Naive thymus-derived CD4-positive, alpha-beta T cell (primary cell): ENCODE results near the gene ITSN1. TPM values are rescaled to one million over a fixed set of nuclear protein-coding genes. Genes with fewer than 3 reads are reported as not detected.

Experiments used
- ATAC-seq: fragments of 150-1000 bp; cut with Tn5 transposase; 2 replicates; pipeline ENCODE4 v1.10.0; 2021; ENCODE audit warnings: mild to moderate bottlenecking, moderate library complexity
- CTCF ChIA-PET: fragments of 350-600 bp; sonication (Branson Sonifier 250); formaldehyde crosslinking; loops from one replicate; lab custom pipeline; 2021; ENCODE audit warnings: antibody characterized with exemption; lab: Charles Lee
- POLR2A ChIA-PET: fragments of 350-600 bp; sonication (Branson Sonifier 250); formaldehyde crosslinking; loops from one replicate; lab custom pipeline; 2021; ENCODE audit warnings: antibody characterized with exemption, inconsistent platforms; lab: Charles Lee
- DNase-seq, 9 donors: peaks; one replicate each; pipeline versions ENCODE4 v3.0.0 to v3.0.0-alpha.2; 2020 to 2022; ENCODE audit warnings: mixed read lengths in 1 of 9
- H3K27ac ChIP-seq: one replicate; pipeline ENCODE4 v1.7.0; 2013; ENCODE audit warnings: mild to moderate bottlenecking, low read depth, low read length, moderate library complexity
- H3K27me3 ChIP-seq, 2 donors: one replicate each; pipeline ENCODE4 v1.7.0; 2013; ENCODE audit warnings: low read length in 2 of 2, mild to moderate bottlenecking in 2 of 2, moderate library complexity in 2 of 2; ENCODE audit not compliant: control insufficient read depth in 2 of 2, insufficient read depth in 2 of 2
- H3K36me3 ChIP-seq, 3 experiments: 1 replicate in 2 of 3; 2 replicates in 1 of 3; pipeline ENCODE4 v1.7.0; 2013; ENCODE audit warnings: low read length in 3 of 3, mild to moderate bottlenecking in 3 of 3, moderate library complexity in 1 of 3; ENCODE audit not compliant: insufficient read depth in 3 of 3, control insufficient read depth in 2 of 3
- H3K4me1 ChIP-seq, 2 donors: one replicate each; pipeline ENCODE4 v1.7.0; 2013; ENCODE audit warnings: low read length in 2 of 2, mild to moderate bottlenecking in 2 of 2, moderate library complexity in 1 of 2; ENCODE audit not compliant: control insufficient read depth in 2 of 2, insufficient read depth in 2 of 2
- H3K4me3 ChIP-seq: 2 replicates; pipeline ENCODE4 v1.7.0; 2013; ENCODE audit warnings: mild to moderate bottlenecking, low read length
- H3K9me3 ChIP-seq, 3 experiments: 1 replicate in 2 of 3; 2 replicates in 1 of 3; pipeline ENCODE4 v1.7.0; 2013; ENCODE audit warnings: low read length in 3 of 3; ENCODE audit not compliant: control insufficient read depth in 2 of 3
- H3K27ac Mint-ChIP-seq, 9 donors: one replicate each; pipeline ENCODE4 v1.8.0; 2020 to 2022; ENCODE audit warnings: mixed read lengths in 9 of 9, mild to moderate bottlenecking in 8 of 9, moderate library complexity in 5 of 9, inconsistent platforms in 2 of 9
- H3K27me3 Mint-ChIP-seq, 5 donors: one replicate each; pipeline ENCODE4 v1.8.0; 2021 to 2022; ENCODE audit warnings: mixed read lengths in 5 of 5, mild to moderate bottlenecking in 1 of 5
- H3K36me3 Mint-ChIP-seq, 5 donors: one replicate each; pipeline ENCODE4 v1.8.0; 2020 to 2022; ENCODE audit warnings: mixed read lengths in 5 of 5, mild to moderate bottlenecking in 3 of 5, inconsistent platforms in 1 of 5
- H3K4me1 Mint-ChIP-seq, 7 donors: one replicate each; pipeline ENCODE4 v1.8.0; 2020 to 2022; ENCODE audit warnings: mixed read lengths in 7 of 7, mild to moderate bottlenecking in 3 of 7, inconsistent platforms in 1 of 7
- H3K4me3 Mint-ChIP-seq, 10 donors: one replicate each; pipeline ENCODE4 v1.8.0; 2020 to 2022; ENCODE audit warnings: mild to moderate bottlenecking in 10 of 10, mixed read lengths in 10 of 10, moderate library complexity in 6 of 10, inconsistent platforms in 2 of 10
- H3K9me3 Mint-ChIP-seq, 11 donors: one replicate each; pipeline ENCODE4 v1.8.0; 2020 to 2022; ENCODE audit warnings: mixed read lengths in 11 of 11, mild to moderate bottlenecking in 4 of 11, inconsistent platforms in 1 of 11, moderate library complexity in 1 of 11
- intact Hi-C, 2 donors: fragments of 100-400 bp; cut with micrococcal nuclease; formaldehyde crosslinking; loops; one replicate each; pipeline ENCODE4 v1.15.1; 2023
- polyA plus RNA-seq, 2 donors: library from polyadenylated mRNA; unstranded; fragments of 300-500 nt; fragmentation: Illumina TruSeq; gene quantifications; one replicate each; pipeline ENCODE4 v1.2.3, GENCODE V29; 2021
- total RNA-seq, 6 experiments: library from RNA in 5 of 6; stranded (reverse) in 5 of 6; gene quantifications; 1 replicate in 5 of 6; 2 replicates in 1 of 6; pipeline ENCODE4 v1.2.3 and lab custom pipeline; 2021 to 2026

ITSN1 gene
- total and polyA plus RNA-seq, 7 experiments from 2014 or later: 1.2 to 8.6 (median 3.2) TPM

- no peaks in the 10 kb centered on the region for H3K9me3 ChIP-seq
- no peak overlapping the region for H3K4me3 ChIP-seq
- Mint-ChIP-seq H3K36me3 (peaks cover 0 to 20% (median 11%) of the 10 kb centered on the region in 5 donors), H3K27ac (no peak overlapping the region), H3K4me1 (no peaks in the 10 kb centered on the region), H3K4me3 (no peak overlapping the region), H3K9me3 (peaks cover 0 to 12% (median 1%) of the 10 kb centered on the region in 11 donors), H3K27me3 (peaks cover 0 to 3% (median 0%) of the 10 kb centered on the region in 5 donors)
- ATAC-seq (no peak), DNase-seq (no peak)
- H3K27me3 ChIP-seq: no peaks in the 10 kb centered on the region
- H3K36me3 ChIP-seq: no peaks in the 10 kb centered on the region
- intact Hi-C loops: no loop called here
- POLR2A ChIA-PET: no interaction called here
- no peak overlapping the region for H3K27ac ChIP-seq
- CTCF ChIA-PET: no interaction called here
- H3K4me1 ChIP-seq: no peaks in the 10 kb centered on the region
Measured at GRCh38 chr21:33829844-33830243, 187.5 kb downstream of the ITSN1 start.

GRCh38 chr21:33831962-33832659 lies 189.8 kb downstream of the ITSN1 start:
- CTCF ChIA-PET: no interaction called here
- no peaks in the 10 kb centered on the region for H3K4me1 Mint-ChIP-seq

GRCh38 chr21:33834801-33835500 lies 192.7 kb downstream of the ITSN1 start:
- ATAC-seq (no peak), DNase-seq (no peak)
- Histone ChIP-seq H3K27me3 (no peaks in the 10 kb centered on the region), H3K4me3 (no peak overlapping the region), H3K36me3 (no peaks in the 10 kb centered on the region), H3K9me3 (no peaks in the 10 kb centered on the region), H3K27ac (no peak overlapping the region), H3K4me1 (no peaks in the 10 kb centered on the region)
- peaks cover 0 to 1% (median 0%) of the 10 kb centered on the region in 11 donors for H3K9me3 Mint-ChIP-seq
- H3K36me3 Mint-ChIP-seq: peaks cover 0 to 7% (median 4%) of the 10 kb centered on the region in 5 donors
- CTCF ChIA-PET: no interaction called here
- intact Hi-C loops: no loop called here
- H3K4me3 Mint-ChIP-seq: no peak overlapping the region
- no peak overlapping the region for H3K27ac Mint-ChIP-seq
- H3K4me1 Mint-ChIP-seq: no peaks in the 10 kb centered on the region
- H3K27me3 Mint-ChIP-seq: no peaks in the 10 kb centered on the region
- POLR2A ChIA-PET: no interaction called here

More at GRCh38 chr21:33831962-33832659, 189.8 kb downstream of the ITSN1 start:
- Histone ChIP-seq H3K4me3 (no peak overlapping the region), H3K27ac (no peak overlapping the region), H3K27me3 (no peaks in the 10 kb centered on the region), H3K4me1 (no peaks in the 10 kb centered on the region), H3K9me3 (no peaks in the 10 kb centered on the region), H3K36me3 (no peaks in the 10 kb centered on the region)
- no peak overlapping the region for H3K4me3 Mint-ChIP-seq
- no peak overlapping the region for H3K27ac Mint-ChIP-seq
- H3K27me3 Mint-ChIP-seq: peaks cover 0 to 3% (median 0%) of the 10 kb centered on the region in 5 donors
- POLR2A ChIA-PET: no interaction called here
- intact Hi-C loops: no loop called here
- peaks cover 0 to 12% (median 0%) of the 10 kb centered on the region in 11 donors for H3K9me3 Mint-ChIP-seq
- no peak for DNase-seq
- ATAC-seq: no peak
- peaks cover 0 to 20% (median 11%) of the 10 kb centered on the region in 5 donors for H3K36me3 Mint-ChIP-seq

GRCh38 chr21:33835920-33836319 lies 193.6 kb downstream of the ITSN1 start:
- H3K4me3 ChIP-seq: no peak overlapping the region
- intact Hi-C loops: no loop called here
- no peaks in the 10 kb centered on the region for H3K4me1 Mint-ChIP-seq
- no peak overlapping the region for H3K27ac Mint-ChIP-seq
- no peak overlapping the region for H3K27ac ChIP-seq
- no peak overlapping the region for H3K4me3 Mint-ChIP-seq
- H3K27me3 Mint-ChIP-seq: no peaks in the 10 kb centered on the region
- H3K4me1 ChIP-seq: no peaks in the 10 kb centered on the region
- H3K27me3 ChIP-seq: no peaks in the 10 kb centered on the region
- ATAC-seq: no peak
- ChIA-PET CTCF (no interaction called here), POLR2A (no interaction called here)
- no peak for DNase-seq
- no peaks in the 10 kb centered on the region for H3K9me3 Mint-ChIP-seq
- no peaks in the 10 kb centered on the region for H3K9me3 ChIP-seq
- H3K36me3 ChIP-seq: no peaks in the 10 kb centered on the region
- peaks cover 0 to 4% (median 0%) of the 10 kb centered on the region in 5 donors for H3K36me3 Mint-ChIP-seq

GRCh38 chr21:33836408-33836807 lies 194.1 kb downstream of the ITSN1 start:
- ATAC-seq (no peak), DNase-seq (no peak)
- POLR2A ChIA-PET: no interaction called here
- Mint-ChIP-seq H3K4me1 (no peaks in the 10 kb centered on the region), H3K4me3 (no peak overlapping the region), H3K27ac (no peak overlapping the region), H3K27me3 (no peaks in the 10 kb centered on the region), H3K36me3 (peaks cover 0 to 3% (median 0%) of the 10 kb centered on the region in 5 donors), H3K9me3 (no peaks in the 10 kb centered on the region)
- no peaks in the 10 kb centered on the region for H3K27me3 ChIP-seq
- no peak overlapping the region for H3K4me3 ChIP-seq
- intact Hi-C loops: no loop called here
- H3K27ac ChIP-seq: no peak overlapping the region
- no peaks in the 10 kb centered on the region for H3K4me1 ChIP-seq
- H3K36me3 ChIP-seq: no peaks in the 10 kb centered on the region
- CTCF ChIA-PET: no interaction called here
- no peaks in the 10 kb centered on the region for H3K9me3 ChIP-seq

GRCh38 chr21:33839167-33839716 lies 196.9 kb downstream of the ITSN1 start:
- Histone ChIP-seq H3K4me3 (no peak overlapping the region), H3K36me3 (no peaks in the 10 kb centered on the region), H3K27me3 (no peaks in the 10 kb centered on the region), H3K27ac (no peak overlapping the region), H3K4me1 (no peaks in the 10 kb centered on the region), H3K9me3 (no peaks in the 10 kb centered on the region)
- no peaks in the 10 kb centered on the region for H3K27me3 Mint-ChIP-seq
- H3K36me3 Mint-ChIP-seq: peaks cover 0 to 3% (median 0%) of the 10 kb centered on the region in 5 donors
- DNase-seq (no peak), ATAC-seq (no peak)
- H3K9me3 Mint-ChIP-seq: peaks cover 0 to 2% (median 0%) of the 10 kb centered on the region in 11 donors
- no peak overlapping the region for H3K27ac Mint-ChIP-seq
- no peak overlapping the region for H3K4me3 Mint-ChIP-seq
- POLR2A ChIA-PET: no interaction called here
- intact Hi-C loops: no loop called here
- no peaks in the 10 kb centered on the region for H3K4me1 Mint-ChIP-seq
- CTCF ChIA-PET: no interaction called here
